Fibroblast of lung (primary cell): ENCODE data around the gene PMFBP1.

ENCODE experiments used
- EZH2 ChIP-seq: IDR thresholded peaks from 2 replicates; pipeline ENCODE4 v1.5.1; 2012; ENCODE audit warnings: low read length, control low read depth, mild to moderate bottlenecking; ENCODE audit errors: missing control alignments
- TF ChIP-seq, protein P1 (sequence below), 2 donors: IDR thresholded peaks in 1 of 2; conservative IDR thresholded peaks in 1 of 2; 1 replicate in 1 of 2; 2 replicates in 1 of 2; pipeline ENCODE4 v1.5.1; 2011 to 2012; ENCODE audit warnings: low read length in 2 of 2, control low read depth in 1 of 2, inconsistent platforms in 1 of 2, low read depth in 1 of 2, mild to moderate bottlenecking in 1 of 2

DNA sequence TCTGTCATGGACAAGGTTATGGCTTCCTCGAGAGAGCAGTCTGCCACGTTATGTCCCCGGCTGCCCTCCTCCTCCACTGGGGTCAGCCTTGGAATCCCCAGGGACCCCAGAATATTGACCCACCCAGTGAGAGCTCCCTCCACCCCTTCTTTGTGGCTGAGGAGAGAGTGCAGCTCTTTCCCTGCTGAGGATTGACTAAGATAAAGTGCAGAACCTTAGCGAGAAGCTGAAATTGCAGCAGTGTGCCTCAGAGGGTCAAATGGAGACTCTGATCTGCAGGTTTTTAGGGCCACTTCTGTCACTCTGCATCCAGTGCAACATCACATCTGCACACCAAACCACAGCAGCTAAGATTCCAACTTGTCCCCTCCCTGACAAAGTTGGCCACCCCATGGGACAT, 25.6 kb upstream of the PMFBP1 start:
- no peak for TF ChIP-seq EZH2
- TF ChIP-seq, protein P1, sequence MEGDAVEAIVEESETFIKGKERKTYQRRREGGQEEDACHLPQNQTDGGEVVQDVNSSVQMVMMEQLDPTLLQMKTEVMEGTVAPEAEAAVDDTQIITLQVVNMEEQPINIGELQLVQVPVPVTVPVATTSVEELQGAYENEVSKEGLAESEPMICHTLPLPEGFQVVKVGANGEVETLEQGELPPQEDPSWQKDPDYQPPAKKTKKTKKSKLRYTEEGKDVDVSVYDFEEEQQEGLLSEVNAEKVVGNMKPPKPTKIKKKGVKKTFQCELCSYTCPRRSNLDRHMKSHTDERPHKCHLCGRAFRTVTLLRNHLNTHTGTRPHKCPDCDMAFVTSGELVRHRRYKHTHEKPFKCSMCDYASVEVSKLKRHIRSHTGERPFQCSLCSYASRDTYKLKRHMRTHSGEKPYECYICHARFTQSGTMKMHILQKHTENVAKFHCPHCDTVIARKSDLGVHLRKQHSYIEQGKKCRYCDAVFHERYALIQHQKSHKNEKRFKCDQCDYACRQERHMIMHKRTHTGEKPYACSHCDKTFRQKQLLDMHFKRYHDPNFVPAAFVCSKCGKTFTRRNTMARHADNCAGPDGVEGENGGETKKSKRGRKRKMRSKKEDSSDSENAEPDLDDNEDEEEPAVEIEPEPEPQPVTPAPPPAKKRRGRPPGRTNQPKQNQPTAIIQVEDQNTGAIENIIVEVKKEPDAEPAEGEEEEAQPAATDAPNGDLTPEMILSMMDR (conservative IDR thresholded peaks at IDR 0.05 in 1 of 2, IDR thresholded peaks at IDR 0.05 in 1 of 2; ENCODE audit: low read depth in 1 of 2, low read length in 2 of 2): no peak
